GM12891 (cell line): Measurements from ENCODE around the gene SLC37A2.

ENCODE experiments used
- POLR2A ChIP-seq: IDR thresholded peaks from 2 replicates; pipeline ENCODE4 v1.6.1; 2011; ENCODE audit warnings: low read depth, low read length, control low read depth
- POLR2AphosphoS5 ChIP-seq: IDR thresholded peaks from 2 replicates; pipeline ENCODE4 v1.6.1; 2011; ENCODE audit warnings: low read depth, low read length, control low read depth
- SPI1 ChIP-seq: IDR thresholded peaks from 2 replicates; pipeline ENCODE4 v1.6.1; 2011; ENCODE audit warnings: low read depth, low read length, control low read depth
- TAF1 ChIP-seq: IDR thresholded peaks from 2 replicates; pipeline ENCODE4 v1.6.1; 2011; ENCODE audit warnings: low read depth, low read length, control low read depth

GRCh38 chr11:125052047-125052446 lies 11.1 kb upstream of the SLC37A2 start:
- TF ChIP-seq POLR2A, result no peak
- no peak for TF ChIP-seq TAF1
- TF ChIP-seq POLR2AphosphoS5, result no peak
- no peak for TF ChIP-seq SPI1
